CD4-positive, alpha-beta memory T cell (primary cell): ENCODE measurements around the gene SSBP4. TPM values are rescaled to one million over a fixed set of nuclear protein-coding genes. Genes with fewer than 3 reads are reported as not detected.
A peak's percentile ranks its signal among the peaks of the same experiment; 100 is the strongest.

Source experiments
- CTCF ChIA-PET: fragments of 350-600 bp; sonication (Branson Sonifier 250); formaldehyde crosslinking; loops from one replicate; lab custom pipeline; 2021; ENCODE audit warnings: inconsistent platforms; ENCODE audit not compliant: partially characterized antibody; lab: Charles Lee
- POLR2A ChIA-PET: fragments of 350-600 bp; sonication (Branson Sonifier 250); formaldehyde crosslinking; loops from one replicate; lab custom pipeline; 2021; ENCODE audit not compliant: partially characterized antibody; lab: Charles Lee
- DNase-seq, 5 donors: peaks; one replicate each; pipeline versions ENCODE4 v3.0.0 to v3.0.0-alpha.2; 2020 to 2022; ENCODE audit warnings: mixed read lengths in 1 of 5
- H3K27ac ChIP-seq: one replicate; pipeline ENCODE4 v1.7.0; 2013; ENCODE audit warnings: low read depth, low read length
- H3K27me3 ChIP-seq: 2 replicates; pipeline ENCODE4 v1.7.0; 2013; ENCODE audit warnings: mild to moderate bottlenecking, low read length, moderate library complexity; ENCODE audit not compliant: insufficient read depth
- H3K36me3 ChIP-seq: 2 replicates; pipeline ENCODE4 v1.7.0; 2013; ENCODE audit warnings: mild to moderate bottlenecking, low read length, moderate library complexity; ENCODE audit not compliant: insufficient read depth
- H3K4me1 ChIP-seq: 2 replicates; pipeline ENCODE4 v1.7.0; 2013; ENCODE audit warnings: mild to moderate bottlenecking, low read length, moderate library complexity; ENCODE audit not compliant: insufficient read depth
- H3K4me3 ChIP-seq, 2 donors: one replicate each; pipeline ENCODE4 v1.7.0; 2013; ENCODE audit warnings: low read length in 2 of 2, mild to moderate bottlenecking in 1 of 2
- H3K9me3 ChIP-seq, 2 donors: one replicate each; pipeline ENCODE4 v1.7.0; 2013; ENCODE audit warnings: low read length in 2 of 2, control low read depth in 1 of 2; ENCODE audit not compliant: control insufficient read depth in 1 of 2
- H3K27ac Mint-ChIP-seq, 7 donors: one replicate each; pipeline ENCODE4 v1.8.0; 2020 to 2021; ENCODE audit warnings: mixed read lengths in 7 of 7, mild to moderate bottlenecking in 6 of 7, inconsistent platforms in 3 of 7, moderate library complexity in 3 of 7
- H3K27me3 Mint-ChIP-seq, 2 donors: one replicate each; pipeline ENCODE4 v1.8.0; 2020 to 2021; ENCODE audit warnings: mixed read lengths in 2 of 2
- H3K36me3 Mint-ChIP-seq, 2 donors: one replicate each; pipeline ENCODE4 v1.8.0; 2020 to 2021; ENCODE audit warnings: mixed read lengths in 2 of 2, inconsistent platforms in 1 of 2, mild to moderate bottlenecking in 1 of 2
- H3K4me1 Mint-ChIP-seq, 4 donors: one replicate each; pipeline ENCODE4 v1.8.0; 2020 to 2021; ENCODE audit warnings: mixed read lengths in 4 of 4, mild to moderate bottlenecking in 1 of 4
- H3K4me3 Mint-ChIP-seq, 8 donors: one replicate each; pipeline ENCODE4 v1.8.0; 2020 to 2021; ENCODE audit warnings: mixed read lengths in 8 of 8, mild to moderate bottlenecking in 7 of 8, moderate library complexity in 6 of 8, inconsistent platforms in 3 of 8
- H3K9me3 Mint-ChIP-seq, 8 donors: one replicate each; pipeline ENCODE4 v1.8.0; 2020 to 2021; ENCODE audit warnings: mixed read lengths in 8 of 8, mild to moderate bottlenecking in 5 of 8, inconsistent platforms in 3 of 8, moderate library complexity in 1 of 8
- intact Hi-C: fragments of 100-400 bp; cut with micrococcal nuclease; formaldehyde crosslinking; loops from one replicate; pipeline ENCODE4 v1.15.1; 2023
- polyA plus RNA-seq, 2 donors: library from polyadenylated mRNA; unstranded; fragments of 300-500 nt; fragmentation: Illumina TruSeq; gene quantifications; one replicate each; pipeline ENCODE4 v1.2.3, GENCODE V29; 2021
- total RNA-seq, 2 experiments: library from RNA; stranded (reverse); gene quantifications; one replicate each; pipeline ENCODE4 v1.2.3, GENCODE V29; 2021

Gene SSBP4
- total and polyA plus RNA-seq, 4 experiments from 2014 or later = 71.3 to 108 (median 77.4) TPM

DNA sequence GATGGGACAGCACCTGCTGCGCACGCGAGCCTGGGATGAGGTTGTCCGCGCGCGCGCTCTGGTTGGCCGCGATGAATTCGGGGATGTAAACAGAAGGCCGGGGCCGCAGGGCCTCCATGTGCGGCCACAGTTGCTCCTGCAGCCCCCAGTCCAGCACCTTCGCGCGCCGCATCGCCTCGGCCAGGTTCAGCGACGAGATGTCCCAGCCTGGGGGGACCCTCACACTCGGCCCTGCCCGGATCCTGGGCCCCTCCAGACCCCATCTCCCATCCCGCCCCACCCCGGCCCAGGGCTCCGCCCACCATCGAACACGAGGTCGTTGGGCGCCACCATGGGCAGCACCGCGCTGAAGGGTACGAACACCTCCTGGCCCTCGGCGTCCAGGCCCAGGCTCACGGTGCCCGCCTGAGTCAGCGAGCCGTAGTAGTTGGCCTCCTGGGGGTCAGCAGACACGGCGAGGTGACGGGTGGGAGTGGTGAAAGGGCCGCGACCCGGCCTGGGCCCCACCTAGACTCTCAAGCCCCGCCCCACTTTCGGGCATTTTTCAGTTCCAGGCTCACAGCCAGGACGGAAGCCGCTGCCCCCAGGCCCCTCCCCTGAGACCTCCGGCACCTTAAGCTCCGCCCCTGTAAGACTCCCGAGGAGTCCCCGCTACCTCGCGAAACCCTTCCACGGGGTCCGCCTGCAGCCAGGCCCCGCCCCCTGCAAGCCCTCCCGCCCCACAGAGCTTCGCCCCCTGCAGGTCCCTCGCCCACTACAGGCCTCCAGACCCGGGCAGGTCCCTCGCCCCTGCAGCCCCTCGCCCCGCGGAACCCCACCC lies 17.7 kb downstream of the SSBP4 start:
- Mint-ChIP-seq H3K27me3 (no peaks in the 10 kb centered on the region), H3K27ac (peak overlapping the region; percentile 70 to 91 (median 78)), H3K36me3 (peaks cover 0 to 5% of the 10 kb centered on the region in 2 donors), H3K9me3 (peaks cover 0 to 3% (median 0%) of the 10 kb centered on the region in 8 donors), H3K4me1 (peaks cover 12 to 51% (median 25%) of the 10 kb centered on the region in 4 donors), H3K4me3 (peak overlapping the region; percentile 74 to 87 (median 83))
- H3K9me3 ChIP-seq = no peaks in the 10 kb centered on the region
- intact Hi-C loops = loop anchor here (1.0 kb wide), 1 partner anchor 8 kb away; no protein-coding TSS in a partner anchor
- peak; percentile 74 to 85 (median 77) for DNase-seq
- CTCF ChIA-PET = interaction anchor here (0.9 to 1.0 kb wide), 2 partner anchors 13 to 18 kb away, joined by 3 to 4 read pairs; partner anchors contain the start of gene SSBP4
- peak overlapping the region in 1 of 2 donors; percentile 55 for H3K4me3 ChIP-seq
- peak overlapping the region; percentile 26 for H3K27ac ChIP-seq
- no peaks in the 10 kb centered on the region for H3K27me3 ChIP-seq
- POLR2A ChIA-PET = interaction anchor here (0.7 to 14.5 kb wide), 6 partner anchors 8 to 155 kb away, joined by 3 to 238 read pairs (median 5); partner anchors contain the start of genes ELL, JUND and SSBP4
- peaks cover 20% of the 10 kb centered on the region for H3K4me1 ChIP-seq
- H3K36me3 ChIP-seq = no peaks in the 10 kb centered on the region

DNA sequence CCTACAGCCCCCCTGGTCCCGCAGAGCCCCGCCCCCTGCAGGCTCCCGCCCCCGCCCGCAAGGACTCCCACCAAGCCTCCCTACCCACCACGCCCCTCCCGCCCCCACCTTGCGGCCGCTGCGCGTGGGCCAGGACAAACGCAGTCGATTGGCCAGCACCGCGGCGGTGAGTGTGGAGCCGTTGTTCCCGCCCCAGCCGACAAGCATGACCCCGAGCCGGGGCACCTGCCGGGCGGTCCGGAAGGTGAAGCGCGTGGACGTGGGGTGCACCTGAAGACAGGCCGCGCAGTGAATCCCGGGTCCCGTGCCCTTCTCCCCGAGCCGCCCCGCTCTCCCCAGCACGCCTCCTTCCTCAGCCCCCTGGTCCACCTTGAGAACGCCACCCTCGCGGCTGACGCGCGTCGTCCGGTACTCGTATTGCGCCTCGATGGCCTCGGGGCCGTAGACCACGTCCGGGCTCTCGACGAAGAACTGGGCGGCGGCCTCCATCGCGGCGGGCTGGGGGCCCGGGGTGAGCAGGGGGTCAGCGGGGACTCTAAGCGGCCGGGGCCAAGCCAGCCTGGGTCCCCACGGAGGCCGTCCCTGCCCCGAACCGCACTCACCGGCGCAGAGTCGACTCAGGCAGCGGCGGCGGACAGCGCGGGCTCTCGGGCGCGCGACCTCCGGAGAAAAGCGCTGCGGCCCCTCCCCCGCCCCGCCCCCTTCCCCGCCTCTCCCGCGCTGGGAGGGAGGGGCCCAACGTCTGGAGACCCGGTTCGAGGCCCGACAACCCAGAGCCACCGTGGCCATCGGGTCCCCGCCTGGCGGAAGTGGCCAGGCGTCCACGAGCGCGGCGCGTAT lies 18.5 kb downstream of the SSBP4 start, which contains the start of gene ISYNA1:
TSS of gene ISYNA1 (minus strand) at position 643 of the 840 bp plus-strand sequence. CDS start at position 489, 154 bp downstream.
- CTCF ChIA-PET = interaction anchor here (0.9 kb wide), 1 partner anchor 13 kb away, joined by 3 read pairs; no protein-coding TSS in a partner anchor
- Mint-ChIP-seq H3K36me3 (peaks cover 4 to 8% of the 10 kb centered on the region in 2 donors), H3K9me3 (peaks cover 0 to 4% (median 2%) of the 10 kb centered on the region in 8 donors), H3K27ac (peak within 1 kb of the TSS; percentile 50 to 92 (median 78)), H3K27me3 (no peaks in the 10 kb centered on the region), H3K4me3 (peak within 1 kb of the TSS; percentile 74 to 87 (median 83)), H3K4me1 (peaks cover 16 to 59% (median 30%) of the 10 kb centered on the region in 4 donors)
- H3K4me3 ChIP-seq = peak within 1 kb of the TSS in 1 of 2 donors; percentile 55
- POLR2A ChIA-PET = interaction anchor here (1.0 to 14.5 kb wide), 6 partner anchors 9 to 156 kb away, joined by 3 to 238 read pairs (median 6); partner anchors contain the start of genes ELL, JUND and SSBP4
- H3K27me3 ChIP-seq = no peaks in the 10 kb centered on the region
- intact Hi-C loops = loop anchor here (1.0 kb wide), 1 partner anchor 8 kb away; no protein-coding TSS in a partner anchor
- no peaks in the 10 kb centered on the region for H3K9me3 ChIP-seq
- peak within 1 kb of the TSS; percentile 45 for H3K27ac ChIP-seq
- H3K4me1 ChIP-seq = peaks cover 26% of the 10 kb centered on the region
- H3K36me3 ChIP-seq = no peaks in the 10 kb centered on the region
- DNase-seq = peak in 2 of 5 donors; percentile 40 to 72

DNA sequence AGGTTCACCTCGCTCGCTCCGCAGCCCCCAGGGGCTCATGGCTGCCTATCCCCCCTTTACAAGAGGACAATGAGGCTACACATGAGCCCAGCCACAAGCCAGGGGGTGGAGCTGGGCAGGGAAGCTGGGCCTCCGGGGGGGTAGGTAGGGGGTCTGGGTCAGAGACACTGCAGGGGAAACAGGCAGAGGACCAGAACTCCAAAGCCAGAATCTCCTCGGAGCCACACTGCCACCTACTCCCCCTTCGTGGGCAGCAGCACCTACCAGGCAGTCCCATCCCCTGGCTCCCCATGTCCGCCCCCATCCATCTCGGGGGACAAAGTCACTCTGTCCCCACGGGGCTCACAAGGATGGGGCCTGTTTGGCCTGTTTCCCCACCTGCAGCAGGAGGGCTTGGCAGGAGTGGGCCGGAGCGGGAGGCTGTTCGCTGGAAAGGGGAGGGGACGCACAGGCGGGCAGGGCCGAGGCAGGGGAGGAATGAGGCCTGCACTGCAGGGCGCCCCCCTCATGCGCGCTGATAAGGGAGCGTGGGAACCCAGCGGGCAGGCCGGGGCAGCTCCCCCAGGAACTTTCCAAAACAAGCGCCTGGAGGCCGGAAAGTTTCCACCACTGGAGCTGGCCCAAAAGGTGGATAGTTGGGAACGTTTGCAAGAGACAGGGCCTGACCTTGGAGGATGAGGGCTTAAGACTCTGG lies 19.3 kb downstream of the SSBP4 start:
- H3K27ac ChIP-seq = no peak overlapping the region
- Mint-ChIP-seq H3K27ac (peak overlapping the region in 3 of 7 donors; percentile 63 to 92 (median 80)), H3K4me1 (peaks cover 18 to 66% (median 32%) of the 10 kb centered on the region in 4 donors), H3K4me3 (peak overlapping the region in 2 of 8 donors; percentile 15 to 17), H3K27me3 (no peaks in the 10 kb centered on the region), H3K36me3 (peaks cover 6 to 10% of the 10 kb centered on the region in 2 donors), H3K9me3 (peaks cover 0 to 4% (median 2%) of the 10 kb centered on the region in 8 donors)
- H3K9me3 ChIP-seq = no peaks in the 10 kb centered on the region
- no peaks in the 10 kb centered on the region for H3K27me3 ChIP-seq
- DNase-seq = peak in 1 of 5 donors; percentile 54
- CTCF ChIA-PET = interaction anchor here (1.0 to 2.8 kb wide), 5 partner anchors 13 to 409 kb away, joined by 3 to 16 read pairs (median 5); no protein-coding TSS in a partner anchor
- intact Hi-C loops = no loop called here
- POLR2A ChIA-PET = interaction anchor here (1.0 to 14.5 kb wide), 3 partner anchors 11 to 23 kb away, joined by 3 to 238 read pairs (median 7); partner anchors contain the start of gene SSBP4
- peaks cover 2% of the 10 kb centered on the region for H3K36me3 ChIP-seq
- H3K4me3 ChIP-seq = no peak overlapping the region
- H3K4me1 ChIP-seq = peaks cover 28% of the 10 kb centered on the region

DNA sequence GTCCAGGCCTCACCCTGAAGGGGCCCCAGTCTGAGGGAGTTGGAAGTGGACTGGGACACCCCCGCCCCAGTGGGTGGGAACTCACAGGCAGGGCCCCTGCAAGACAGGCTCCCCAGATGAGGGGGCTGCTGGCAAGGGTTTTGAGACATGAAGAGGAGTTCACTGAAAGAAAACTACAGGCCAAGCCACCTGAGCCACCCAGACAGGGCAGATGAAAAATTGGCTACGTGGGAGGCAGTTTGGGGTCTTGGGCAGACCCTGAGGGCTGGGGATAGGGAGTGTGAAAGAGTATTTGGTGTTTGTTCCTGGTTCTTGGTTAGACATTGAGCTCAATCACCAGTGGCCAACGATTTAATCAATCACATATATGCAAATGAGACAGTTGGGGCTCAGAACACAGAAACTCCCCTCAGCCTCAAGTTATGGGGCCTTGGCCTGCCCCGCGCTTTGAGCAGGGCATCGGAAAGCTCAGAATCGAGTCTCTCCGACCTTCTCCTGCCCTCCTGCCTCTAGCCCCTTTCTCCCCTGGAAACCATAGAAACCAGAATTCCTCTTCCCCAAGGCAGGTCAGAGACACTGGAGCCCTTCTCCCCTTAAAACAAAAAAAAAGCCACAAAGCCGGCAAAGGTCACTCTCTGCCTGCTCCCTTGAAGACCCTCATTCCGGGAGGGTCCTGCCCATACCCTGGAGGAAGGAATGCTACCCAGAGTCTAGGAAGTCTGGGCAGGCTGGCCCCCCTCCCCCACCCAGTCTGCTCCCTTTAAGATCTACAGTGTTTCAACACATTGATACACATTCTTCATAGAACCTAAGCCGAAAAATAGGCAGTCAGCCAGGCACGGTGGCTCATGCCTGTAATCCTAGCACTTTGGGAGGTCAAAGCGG lies 20.1 kb downstream of the SSBP4 start:
- POLR2A ChIA-PET = interaction anchor here (1.0 to 14.5 kb wide), 7 partner anchors 9 to 928 kb away, joined by 3 to 238 read pairs (median 7); partner anchors contain the start of genes PGLS, SSBP4 and UPF1
- intact Hi-C loops = no loop called here
- H3K36me3 Mint-ChIP-seq = peaks cover 6 to 14% of the 10 kb centered on the region in 2 donors

DNA sequence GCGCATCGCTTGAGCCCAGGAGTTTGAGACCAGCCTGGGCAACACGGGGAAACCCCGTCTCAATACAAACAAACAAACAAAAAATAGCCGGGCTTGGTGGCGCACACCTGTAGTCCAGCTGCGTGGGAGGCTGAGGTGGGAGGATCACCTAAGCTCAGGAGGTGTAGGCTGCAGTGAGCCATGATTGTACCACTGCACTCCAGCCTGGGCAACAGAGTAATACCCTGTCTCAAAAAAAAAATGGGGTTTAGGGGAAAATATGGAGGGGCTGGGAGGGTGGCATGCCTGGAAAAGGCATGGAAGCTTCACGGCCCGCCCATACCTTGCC lies 20.7 kb downstream of the SSBP4 start:
- no peaks in the 10 kb centered on the region for H3K27me3 Mint-ChIP-seq
- H3K27ac ChIP-seq = no peak overlapping the region
- no peak overlapping the region for H3K4me3 ChIP-seq
- peak overlapping the region; percentile 7 to 92 (median 70) for H3K27ac Mint-ChIP-seq
- H3K36me3 ChIP-seq = peaks cover 16% of the 10 kb centered on the region
- DNase-seq = no peak
- POLR2A ChIA-PET = interaction anchor here (1.0 to 14.5 kb wide), 5 partner anchors 9 to 928 kb away, joined by 3 to 238 read pairs (median 8); partner anchors contain the start of genes PGLS, SSBP4 and UPF1
- H3K36me3 Mint-ChIP-seq = peaks cover 6 to 16% of the 10 kb centered on the region in 2 donors
- H3K27me3 ChIP-seq = no peaks in the 10 kb centered on the region
- peaks cover 0 to 5% (median 2%) of the 10 kb centered on the region in 8 donors for H3K9me3 Mint-ChIP-seq
- H3K4me3 Mint-ChIP-seq = peak overlapping the region in 4 of 8 donors; percentile 21 to 63 (median 52)
- intact Hi-C loops = loop anchor here (2.0 kb wide), 1 partner anchor 21 kb away; the partner anchor contains the start of gene SSBP4
- CTCF ChIA-PET = interaction anchor here (1.0 to 2.8 kb wide), 7 partner anchors 11 to 407 kb away, joined by 3 to 16 read pairs (median 4); no protein-coding TSS in a partner anchor
- peaks cover 28% of the 10 kb centered on the region for H3K4me1 ChIP-seq
- no peaks in the 10 kb centered on the region for H3K9me3 ChIP-seq
- H3K4me1 Mint-ChIP-seq = peaks cover 18 to 58% (median 32%) of the 10 kb centered on the region in 4 donors

More for the DNA sequence above, 20.1 kb downstream of the SSBP4 start:
- Histone ChIP-seq H3K4me1 (peaks cover 28% of the 10 kb centered on the region), H3K4me3 (no peak overlapping the region), H3K27ac (no peak overlapping the region), H3K9me3 (no peaks in the 10 kb centered on the region), H3K36me3 (peaks cover 10% of the 10 kb centered on the region), H3K27me3 (no peaks in the 10 kb centered on the region)
- CTCF ChIA-PET = interaction anchor here (0.6 to 2.8 kb wide), 7 partner anchors 12 to 408 kb away, joined by 3 to 16 read pairs (median 4); no protein-coding TSS in a partner anchor
- Mint-ChIP-seq H3K27ac (peak overlapping the region; percentile 47 to 92 (median 66)), H3K9me3 (peaks cover 0 to 5% (median 2%) of the 10 kb centered on the region in 8 donors), H3K4me3 (peak overlapping the region; percentile 13 to 71 (median 38)), H3K27me3 (no peaks in the 10 kb centered on the region), H3K4me1 (peaks cover 18 to 64% (median 32%) of the 10 kb centered on the region in 4 donors)
- DNase-seq = peak in 1 of 5 donors; percentile 40
